CD4-positive, alpha-beta T cell treated with Interleukin-6 at 100 ng/mL for 8 hours (primary cell): ENCODE results near the gene CACNA1D.

ENCODE experiments used
- DNase-seq: peaks from one replicate; pipeline ENCODE4 v3.0.0-alpha.2; 2020; ENCODE audit warnings: mixed read lengths, low spot score

Gene CACNA1D

GRCh38 chr3:53807117-53807810 is 312.9 kb downstream of the CACNA1D start:
- no peak for DNase-seq

DNA sequence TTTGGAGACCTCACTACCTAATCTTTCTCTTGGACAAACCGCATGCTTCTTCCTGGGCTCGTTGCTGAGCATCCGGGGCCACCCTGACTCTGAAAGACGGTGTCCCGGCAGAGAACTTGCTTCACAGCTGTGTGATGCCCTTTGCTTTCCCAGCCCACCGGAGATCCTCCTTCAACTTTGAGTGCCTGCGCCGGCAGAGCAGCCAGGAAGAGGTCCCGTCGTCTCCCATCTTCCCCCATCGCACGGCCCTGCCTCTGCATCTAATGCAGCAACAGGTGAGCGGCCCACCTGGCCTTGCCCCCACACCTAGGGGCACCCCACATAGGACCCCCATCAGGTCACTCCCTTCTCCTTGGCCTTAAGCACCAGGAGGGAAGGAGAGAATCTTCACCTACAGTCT is 314.1 kb downstream of the CACNA1D start:
- no peak for DNase-seq

GRCh38 chr3:53809267-53809666 is 314.9 kb downstream of the CACNA1D start:
- no peak for DNase-seq

GRCh38 chr3:53809764-53810400 is 315.5 kb downstream of the CACNA1D start:
- DNase-seq: no peak

GRCh38 chr3:53811143-53811927 is 316.9 kb downstream of the CACNA1D start:
- no peak for DNase-seq

GRCh38 chr3:53812434-53812833 is 318.0 kb downstream of the CACNA1D start:
- DNase-seq: no peak

- DNase-seq: no peak
Observed at GRCh38 chr3:53813229-53813628, 318.8 kb downstream of the CACNA1D start.

DNA sequence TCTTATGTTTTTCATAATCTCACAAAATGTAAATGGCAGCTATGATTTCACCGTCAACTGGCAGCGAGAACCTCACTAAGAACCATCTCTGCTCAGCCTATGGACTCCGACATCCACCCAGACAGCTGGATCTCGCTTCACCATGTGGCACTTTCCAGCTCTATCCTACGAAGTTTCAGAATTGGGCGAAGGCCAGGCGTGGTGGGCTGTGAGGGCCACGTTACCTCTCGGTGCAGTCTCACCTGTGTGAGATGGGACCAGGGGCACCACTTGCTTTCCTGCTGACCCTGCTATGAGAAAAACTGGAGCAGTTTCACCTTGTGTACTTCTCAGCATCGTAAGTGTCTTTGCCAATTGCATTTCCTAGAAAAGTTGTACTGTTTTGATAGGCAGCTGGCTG is 319.5 kb downstream of the CACNA1D start:
- DNase-seq: no peak

GRCh38 chr3:53815067-53815466 is 320.7 kb downstream of the CACNA1D start:
- no peak for DNase-seq

GRCh38 chr3:53815651-53816050 is 321.2 kb downstream of the CACNA1D start:
- DNase-seq: no peak

- DNase-seq: no peak
Observed at GRCh38 chr3:53816425-53816824, 322.0 kb downstream of the CACNA1D start.

DNA sequence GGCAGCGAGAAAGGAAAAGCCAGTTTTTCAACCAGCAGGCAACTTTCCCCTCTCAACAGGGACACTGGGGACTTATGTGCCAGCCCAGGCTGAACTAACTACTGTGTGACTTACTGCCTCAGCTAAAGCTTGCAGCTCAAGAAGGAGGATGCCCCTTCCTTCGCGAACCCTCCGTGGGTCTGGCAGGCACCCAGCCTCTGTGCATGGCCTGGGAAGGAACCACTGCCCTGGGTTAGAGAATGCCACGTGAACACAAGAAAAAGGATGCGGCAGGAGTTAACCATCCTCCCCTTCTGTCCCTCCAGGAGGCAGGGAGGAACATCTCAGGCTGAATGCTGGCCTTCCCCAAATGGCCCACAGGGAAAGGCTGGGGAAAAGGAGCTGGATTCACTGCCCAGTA is 322.8 kb downstream of the CACNA1D start:
- no peak for DNase-seq

DNA sequence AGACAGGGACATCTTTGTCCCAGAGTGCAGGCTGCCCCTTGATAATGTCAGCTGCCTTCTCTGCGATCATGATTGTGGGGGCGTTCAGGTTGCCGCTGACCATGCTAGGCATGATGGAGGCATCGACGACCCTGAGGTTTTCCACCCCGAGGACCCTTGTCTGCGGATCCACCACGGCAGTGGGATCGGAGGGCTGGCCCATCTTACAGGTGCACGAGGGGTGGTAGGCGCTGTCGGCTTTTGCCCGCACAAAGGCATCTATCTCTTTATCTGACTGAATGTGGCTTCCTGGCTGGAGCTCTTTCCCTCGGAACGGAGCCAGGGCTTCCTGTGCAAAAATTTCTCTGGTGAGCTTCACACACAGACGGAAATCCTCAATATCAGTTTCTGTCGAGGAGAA is 323.4 kb downstream of the CACNA1D start:
- DNase-seq: no peak

DNA sequence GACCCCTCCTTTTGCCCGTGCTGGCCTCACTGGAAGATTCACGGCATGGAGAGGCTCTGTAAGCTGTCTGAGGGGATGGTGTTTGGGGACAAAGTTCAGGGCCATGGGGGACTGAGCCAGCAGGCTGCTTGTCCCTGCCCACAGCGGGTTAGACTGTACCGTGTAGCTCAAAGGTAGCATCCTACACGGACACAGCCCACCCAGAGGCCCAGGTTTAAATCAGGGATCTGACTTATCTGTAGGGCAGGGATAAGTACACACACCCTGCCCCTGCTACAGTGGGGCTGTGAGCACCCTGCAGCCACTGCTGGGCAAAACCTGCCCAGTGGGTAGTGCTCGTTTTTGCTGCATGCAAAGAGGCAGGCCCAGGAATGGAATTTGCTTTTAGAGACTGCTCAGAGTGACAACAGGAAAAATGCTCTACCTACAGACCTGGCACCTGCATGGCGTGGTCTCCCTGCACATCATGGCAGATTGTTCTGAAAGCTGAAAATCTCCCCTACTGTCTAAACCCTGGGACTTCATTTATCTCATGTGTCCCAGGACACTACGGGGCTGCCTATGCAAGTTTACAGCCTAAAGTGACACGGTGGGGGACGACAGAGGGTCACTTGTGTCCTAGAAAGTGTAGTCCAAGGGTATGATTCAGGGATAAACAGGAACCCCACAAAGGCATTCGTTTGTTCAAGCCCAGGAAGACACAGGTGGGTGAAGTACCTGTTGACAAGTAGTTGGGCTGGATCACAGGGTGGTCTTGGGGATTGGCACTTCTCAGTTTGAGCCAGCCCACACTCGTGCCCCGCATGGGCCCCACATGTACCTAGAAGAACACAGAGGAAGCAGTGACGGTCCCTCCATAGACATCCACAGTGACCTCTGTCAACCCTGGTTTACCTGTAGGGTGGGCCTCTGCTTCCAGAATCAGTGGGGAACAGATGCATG is 324.1 kb downstream of the CACNA1D start:
- DNase-seq: no peak

DNA sequence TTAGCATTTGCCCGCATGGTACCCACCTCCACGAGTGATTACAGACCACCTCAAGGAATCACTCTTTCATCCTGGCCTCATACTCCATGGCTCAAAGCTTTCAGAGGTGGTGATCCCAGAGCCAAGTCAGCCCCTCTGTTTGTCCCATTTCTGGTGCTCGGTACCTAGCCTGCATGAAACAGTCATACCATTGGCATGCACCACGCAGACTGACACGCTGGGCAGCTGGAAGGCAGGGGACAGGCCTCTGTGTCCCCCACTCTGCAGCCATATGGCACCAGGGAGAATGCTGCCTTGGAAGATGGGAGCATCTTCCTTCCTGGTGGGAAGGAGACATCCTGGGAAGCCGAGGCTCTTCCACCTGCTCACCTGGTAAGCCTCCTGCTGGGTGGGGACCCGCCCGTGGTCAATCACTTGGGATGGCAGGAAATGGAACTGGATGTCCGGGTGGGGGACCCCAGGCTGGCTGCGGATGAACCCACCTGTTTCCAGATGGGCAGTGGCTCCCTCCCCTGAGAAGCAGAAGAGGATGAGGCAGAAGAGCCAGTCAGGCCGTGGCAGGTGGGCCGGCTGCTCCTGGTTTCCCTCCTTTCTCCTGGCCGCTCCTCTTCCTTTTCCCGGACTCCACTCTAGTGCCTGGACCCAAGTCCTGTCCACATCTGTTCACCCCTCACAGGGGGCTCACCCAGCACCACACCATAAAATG is 324.9 kb downstream of the CACNA1D start:
- DNase-seq: no peak

DNA sequence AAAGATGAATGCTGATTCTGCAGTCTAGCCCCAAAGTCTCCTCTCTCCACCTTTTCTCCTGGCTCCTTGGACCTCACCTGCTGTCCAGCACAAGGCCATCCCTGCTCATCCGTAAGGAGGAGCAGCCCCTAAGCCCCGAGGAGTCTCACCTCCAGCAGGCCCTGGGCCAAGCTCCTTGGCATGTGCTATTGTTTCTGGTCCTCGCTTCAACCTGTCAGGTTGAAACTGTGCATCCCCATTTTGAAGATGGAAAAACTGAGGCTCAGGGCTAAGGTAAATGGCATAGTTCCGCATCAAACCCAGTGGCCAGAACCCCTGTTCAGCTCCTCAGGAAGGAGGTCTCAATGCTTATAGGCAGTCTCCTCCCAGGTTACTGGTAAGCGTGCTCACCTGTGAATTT is 325.7 kb downstream of the CACNA1D start:
- DNase-seq: no peak

- no peak for DNase-seq
Observed at GRCh38 chr3:53820756-53821580, 326.6 kb downstream of the CACNA1D start.

DNA sequence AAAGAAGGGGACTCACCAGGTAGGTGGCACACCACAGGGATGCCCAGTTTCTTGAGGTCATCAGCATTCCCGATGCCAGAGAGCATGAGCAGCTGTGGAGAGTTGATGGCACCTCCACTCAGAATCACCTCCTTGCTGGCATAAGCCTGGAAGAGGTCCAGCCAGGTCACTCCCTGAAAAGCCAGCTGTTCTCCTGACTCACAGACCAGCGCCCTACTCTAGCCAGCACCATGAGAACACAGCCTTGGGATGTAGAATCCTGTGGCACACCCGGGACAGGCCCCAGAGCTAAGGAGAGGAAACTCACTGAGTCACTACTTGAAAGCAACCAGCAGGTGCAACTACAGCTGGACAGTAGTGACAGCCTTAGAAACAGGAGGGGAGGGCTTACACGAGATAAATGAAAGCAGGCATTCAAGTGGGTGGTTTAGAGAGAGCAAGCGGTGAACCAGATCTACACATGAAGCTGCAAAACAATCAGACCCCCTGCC is 327.3 kb downstream of the CACNA1D start:
- DNase-seq: no peak

- DNase-seq: no peak
Observed at GRCh38 chr3:53822331-53822741, 327.9 kb downstream of the CACNA1D start.
